RPMI8226 (cell line): ENCODE results near the gene CACNA2D4.

ENCODE experiments used
- DNase-seq: peaks from one replicate; pipeline ENCODE4 v3.0.0-alpha.2; 2015

The CACNA2D4 gene

GRCh38 chr12:1885599-1886245 is 32.7 kb downstream of the CACNA2D4 start:
- DNase-seq = no peak

- DNase-seq = no peak
Observed at GRCh38 chr12:1885082-1885596, 33.3 kb downstream of the CACNA2D4 start.

GRCh38 chr12:1884651-1885050 is 33.8 kb downstream of the CACNA2D4 start:
- no peak for DNase-seq

GRCh38 chr12:1883513-1883912 is 34.9 kb downstream of the CACNA2D4 start:
- no peak for DNase-seq

GRCh38 chr12:1882850-1883470 is 35.5 kb downstream of the CACNA2D4 start:
- DNase-seq = no peak

GRCh38 chr12:1882405-1882804 is 36.0 kb downstream of the CACNA2D4 start:
- no peak for DNase-seq

- DNase-seq = no peak
Observed at GRCh38 chr12:1881936-1882335, 36.5 kb downstream of the CACNA2D4 start.

GRCh38 chr12:1881301-1881700 is 37.2 kb downstream of the CACNA2D4 start:
- DNase-seq = no peak

- no peak for DNase-seq
Observed at GRCh38 chr12:1880876-1881275, 37.6 kb downstream of the CACNA2D4 start.

- no peak for DNase-seq
Observed at GRCh38 chr12:1880153-1880845, 38.2 kb downstream of the CACNA2D4 start.

- no peak for DNase-seq
Observed at GRCh38 chr12:1879633-1880032, 38.8 kb downstream of the CACNA2D4 start.

GRCh38 chr12:1878695-1879094 is 39.8 kb downstream of the CACNA2D4 start:
- no peak for DNase-seq

GRCh38 chr12:1878214-1878613 is 40.2 kb downstream of the CACNA2D4 start:
- DNase-seq = no peak

- DNase-seq = no peak
Observed at GRCh38 chr12:1877169-1877878, 41.1 kb downstream of the CACNA2D4 start.

- DNase-seq = no peak
Observed at GRCh38 chr12:1876086-1876485, 42.4 kb downstream of the CACNA2D4 start.

- DNase-seq = no peak
Observed at GRCh38 chr12:1875608-1876007, 42.8 kb downstream of the CACNA2D4 start.

- no peak for DNase-seq
Observed at GRCh38 chr12:1873531-1874510, 44.6 kb downstream of the CACNA2D4 start.

GRCh38 chr12:1872448-1872847 is 46.0 kb downstream of the CACNA2D4 start:
- no peak for DNase-seq

- no peak for DNase-seq
Observed at GRCh38 chr12:1872001-1872400, 46.5 kb downstream of the CACNA2D4 start.

GRCh38 chr12:1870998-1871917 is 47.2 kb downstream of the CACNA2D4 start:
- no peak for DNase-seq

- no peak for DNase-seq
Observed at GRCh38 chr12:1870086-1870485, 48.4 kb downstream of the CACNA2D4 start.
